Body of pancreas (tissue), 4 donors: ENCODE results near the gene ISOC2.

Experiments used
- CTCF ChIP-seq, 7 experiments: fragments of 450-650 bp in 4 of 7; fragments of 200-600 bp in 3 of 7; sonication (generic) in 3 of 7; IDR thresholded peaks; one replicate each; pipeline ENCODE4 v1.5.1; 2016 to 2019; ENCODE audit warnings: antibody characterized with exemption in 7 of 7
- POLR2A ChIP-seq, 3 donors: fragments of 450-650 bp; IDR thresholded peaks; one replicate each; pipeline ENCODE4 v1.6.1; 2016; ENCODE audit warnings: antibody characterized with exemption in 3 of 3, mild to moderate bottlenecking in 2 of 3

GRCh38 chr19:55452749-55453346, 8.6 kb downstream of the ISOC2 start:
- no peak for TF ChIP-seq CTCF (IDR thresholded peaks at IDR 0.05)
- no peak for TF ChIP-seq POLR2A (IDR thresholded peaks at IDR 0.05)
